ENCODE results near the gene ELFN1.

GRCh38 chr7:1647961-1648672 lies 22.0 kb upstream of the ELFN1 start:
- TF ChIP-seq CTCF (IDR thresholded peaks at IDR 0.05 in 4 of 5, conservative IDR thresholded peaks at IDR 0.05 in 1 of 5), result no peak
- TF ChIP-seq POLR2A (IDR thresholded peaks at IDR 0.05), result peak in 1 of 2 donors; percentile 18

Measured in gastrocnemius medialis (tissue), 4 donors.